Fibroblast of villous mesenchyme (primary cell): ENCODE data around the gene HPD. TPM values are rescaled to one million over a fixed set of nuclear protein-coding genes. Genes with fewer than 3 reads are reported as not detected.
A peak's percentile ranks its signal among the peaks of the same experiment; 100 is the strongest.

Experiments
- DNase-seq: peaks from one replicate; pipeline ENCODE4 v3.0.0-alpha.2; 2010; ENCODE audit warnings: low read depth
- H3K4me3 ChIP-seq: 2 replicates; pipeline ENCODE4 v1.5.1; 2011; ENCODE audit warnings: low read depth, mild to moderate bottlenecking, low read length
- total RNA-seq: library from RNA; depleted of rRNA; stranded (reverse); fragments of >200 nt; gene quantifications from 2 replicates; pipeline ENCODE4 v1.2.3, GENCODE V29; 2012
- TF ChIP-seq, protein P1 (sequence below): IDR thresholded peaks from 2 replicates; pipeline ENCODE4 v1.5.1; 2012; ENCODE audit warnings: low read depth, mild to moderate bottlenecking, low read length; ENCODE audit not compliant: insufficient read depth

The HPD gene
- total RNA-seq, 1 donor: not detected

DNA sequence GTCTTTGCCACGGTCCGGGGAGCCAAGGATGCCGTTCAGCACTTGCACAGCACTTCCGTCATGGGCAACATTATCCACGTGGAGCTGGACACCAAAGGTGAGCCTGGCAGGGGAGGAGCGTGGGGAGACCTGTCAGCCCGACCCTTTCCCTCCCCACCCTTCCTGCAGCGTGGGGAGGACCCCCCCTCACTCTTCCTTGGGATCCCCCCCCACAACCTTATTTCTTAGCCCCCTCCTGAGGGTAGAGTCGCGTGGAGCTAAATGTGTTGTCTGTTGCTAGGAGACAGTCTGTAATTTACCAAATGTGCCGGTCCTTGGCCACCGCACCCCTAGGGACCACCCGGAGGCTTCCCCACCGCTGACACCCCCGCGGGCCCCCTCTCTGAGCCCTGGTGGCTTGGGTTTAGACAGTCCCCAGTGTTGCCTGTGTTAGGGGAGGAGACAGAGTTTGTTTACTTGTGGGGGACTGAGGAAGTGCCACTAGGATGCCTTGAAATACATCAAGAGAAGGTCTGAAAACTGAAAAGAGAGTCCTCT is 52.6 kb downstream of the HPD start:
- TF ChIP-seq, protein P1, sequence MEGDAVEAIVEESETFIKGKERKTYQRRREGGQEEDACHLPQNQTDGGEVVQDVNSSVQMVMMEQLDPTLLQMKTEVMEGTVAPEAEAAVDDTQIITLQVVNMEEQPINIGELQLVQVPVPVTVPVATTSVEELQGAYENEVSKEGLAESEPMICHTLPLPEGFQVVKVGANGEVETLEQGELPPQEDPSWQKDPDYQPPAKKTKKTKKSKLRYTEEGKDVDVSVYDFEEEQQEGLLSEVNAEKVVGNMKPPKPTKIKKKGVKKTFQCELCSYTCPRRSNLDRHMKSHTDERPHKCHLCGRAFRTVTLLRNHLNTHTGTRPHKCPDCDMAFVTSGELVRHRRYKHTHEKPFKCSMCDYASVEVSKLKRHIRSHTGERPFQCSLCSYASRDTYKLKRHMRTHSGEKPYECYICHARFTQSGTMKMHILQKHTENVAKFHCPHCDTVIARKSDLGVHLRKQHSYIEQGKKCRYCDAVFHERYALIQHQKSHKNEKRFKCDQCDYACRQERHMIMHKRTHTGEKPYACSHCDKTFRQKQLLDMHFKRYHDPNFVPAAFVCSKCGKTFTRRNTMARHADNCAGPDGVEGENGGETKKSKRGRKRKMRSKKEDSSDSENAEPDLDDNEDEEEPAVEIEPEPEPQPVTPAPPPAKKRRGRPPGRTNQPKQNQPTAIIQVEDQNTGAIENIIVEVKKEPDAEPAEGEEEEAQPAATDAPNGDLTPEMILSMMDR: no peak
- H3K4me3 ChIP-seq: peak overlapping the region; percentile 82
- DNase-seq: no peak

DNA sequence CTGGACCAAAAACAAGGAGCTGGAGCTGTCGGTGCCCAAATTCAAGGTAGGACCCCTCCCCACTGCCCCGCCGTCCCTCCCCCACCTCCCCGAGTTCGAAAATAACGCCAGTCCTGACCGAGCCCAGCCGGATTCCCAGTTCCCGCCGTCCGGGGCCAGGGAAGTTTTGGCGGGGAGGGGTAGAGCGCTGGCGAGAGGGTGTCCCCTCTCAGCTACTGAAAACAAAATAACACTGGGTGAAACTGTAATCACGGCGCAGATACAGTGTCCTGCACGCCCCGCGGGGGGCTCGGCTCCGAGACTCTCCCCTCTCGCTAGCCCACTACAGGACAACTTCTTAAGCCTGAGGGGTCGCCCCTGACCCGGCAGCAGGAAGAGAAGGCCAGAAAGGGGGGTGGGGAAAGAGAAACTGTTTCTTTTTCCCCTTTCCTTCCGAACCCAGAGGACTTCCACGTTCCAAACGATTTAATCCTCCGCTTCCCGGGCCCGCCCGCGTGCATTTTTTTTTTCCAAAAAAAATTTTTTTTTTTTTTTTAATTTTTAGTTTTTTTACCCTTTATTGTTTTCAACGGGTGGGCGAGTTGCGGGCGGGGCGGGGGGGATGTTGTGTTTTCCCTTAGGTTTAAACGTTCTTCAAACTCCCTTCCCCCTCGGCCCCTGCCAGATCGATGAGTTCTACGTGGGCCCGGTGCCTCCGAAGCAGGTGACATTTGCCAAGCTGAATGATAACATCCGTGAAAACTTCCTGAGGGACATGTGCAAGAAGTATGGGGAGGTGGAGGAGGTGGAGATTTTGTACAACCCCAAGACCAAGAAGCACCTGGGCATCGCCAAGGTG is 53.3 kb downstream of the HPD start:
- TF ChIP-seq, protein P1: no peak
- peak overlapping the region; percentile 82 for H3K4me3 ChIP-seq
- DNase-seq: peak; percentile 50

DNA sequence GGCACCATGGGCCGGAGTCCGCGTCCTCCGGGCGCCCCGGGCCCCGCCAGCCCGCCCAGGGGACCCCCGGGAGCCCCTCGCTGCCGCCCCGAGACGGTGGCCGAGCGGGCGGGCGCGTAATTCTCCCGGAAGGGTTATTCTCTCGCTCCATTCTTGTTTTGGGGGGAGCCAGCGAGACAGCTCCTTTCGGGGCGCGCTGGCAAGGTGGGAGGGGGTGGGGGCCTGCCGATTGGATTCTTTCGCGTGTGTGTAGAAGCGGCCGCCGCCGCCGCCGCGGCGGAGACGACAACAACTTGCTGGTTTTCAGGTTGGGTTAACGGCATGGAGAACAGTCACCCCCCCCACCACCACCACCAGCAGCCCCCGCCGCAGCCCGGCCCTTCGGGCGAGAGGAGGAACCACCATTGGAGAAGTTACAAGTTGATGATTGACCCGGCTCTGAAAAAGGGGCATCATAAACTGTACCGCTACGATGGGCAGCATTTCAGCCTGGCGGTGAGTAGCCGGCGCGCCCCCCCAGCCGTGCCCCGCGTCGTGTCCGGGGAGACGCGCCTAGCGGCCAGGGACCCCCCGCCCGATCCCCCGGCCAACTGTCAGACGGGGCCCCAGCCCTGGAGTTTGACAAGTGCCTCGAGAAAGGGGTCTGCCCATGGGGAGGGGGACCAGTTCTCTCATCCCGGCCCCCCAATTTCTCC is 54.1 kb downstream of the HPD start:
- TF ChIP-seq, protein P1: no peak
- H3K4me3 ChIP-seq: peak overlapping the region; percentile 82
- peak; percentile 38 for DNase-seq

DNA sequence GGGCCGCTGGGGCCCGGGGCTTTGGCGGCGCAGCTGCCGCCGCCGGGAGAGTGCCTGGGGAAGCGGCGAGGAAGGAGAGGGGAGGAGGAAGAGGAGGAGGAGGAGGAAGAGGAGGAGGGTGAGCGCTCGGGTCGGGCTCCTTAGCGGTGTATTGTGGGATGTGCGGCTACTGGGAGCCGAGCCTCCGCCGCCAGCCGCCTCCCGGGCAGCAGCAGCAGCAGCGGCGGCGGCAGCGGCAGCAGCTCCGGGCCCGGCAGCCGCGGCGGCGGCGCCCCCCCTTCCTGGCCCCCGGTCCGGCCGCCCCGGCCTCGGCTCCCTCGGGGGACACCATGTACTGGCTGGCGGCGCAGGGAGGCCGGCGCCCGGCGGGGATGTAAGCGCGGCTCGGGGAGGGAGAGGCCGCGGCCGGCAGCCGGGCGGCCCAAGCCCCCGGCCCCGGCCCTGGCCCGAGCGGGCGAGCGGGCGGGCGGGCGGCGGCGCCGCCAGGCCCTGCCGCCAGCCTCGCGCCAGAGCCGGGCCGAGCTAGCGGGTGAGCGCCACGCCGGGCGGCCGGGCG is 54.7 kb downstream of the HPD start, which contains the start of gene SETD1B:
Gene SETD1B (plus strand): TSS at position 149 of the 556 bp plus-strand sequence. CDS start 729 bp downstream, outside the sequence.
- H3K4me3 ChIP-seq: peak within 1 kb of the TSS; percentile 82
- TF ChIP-seq, protein P1: no peak
- peak; percentile 43 for DNase-seq

DNA sequence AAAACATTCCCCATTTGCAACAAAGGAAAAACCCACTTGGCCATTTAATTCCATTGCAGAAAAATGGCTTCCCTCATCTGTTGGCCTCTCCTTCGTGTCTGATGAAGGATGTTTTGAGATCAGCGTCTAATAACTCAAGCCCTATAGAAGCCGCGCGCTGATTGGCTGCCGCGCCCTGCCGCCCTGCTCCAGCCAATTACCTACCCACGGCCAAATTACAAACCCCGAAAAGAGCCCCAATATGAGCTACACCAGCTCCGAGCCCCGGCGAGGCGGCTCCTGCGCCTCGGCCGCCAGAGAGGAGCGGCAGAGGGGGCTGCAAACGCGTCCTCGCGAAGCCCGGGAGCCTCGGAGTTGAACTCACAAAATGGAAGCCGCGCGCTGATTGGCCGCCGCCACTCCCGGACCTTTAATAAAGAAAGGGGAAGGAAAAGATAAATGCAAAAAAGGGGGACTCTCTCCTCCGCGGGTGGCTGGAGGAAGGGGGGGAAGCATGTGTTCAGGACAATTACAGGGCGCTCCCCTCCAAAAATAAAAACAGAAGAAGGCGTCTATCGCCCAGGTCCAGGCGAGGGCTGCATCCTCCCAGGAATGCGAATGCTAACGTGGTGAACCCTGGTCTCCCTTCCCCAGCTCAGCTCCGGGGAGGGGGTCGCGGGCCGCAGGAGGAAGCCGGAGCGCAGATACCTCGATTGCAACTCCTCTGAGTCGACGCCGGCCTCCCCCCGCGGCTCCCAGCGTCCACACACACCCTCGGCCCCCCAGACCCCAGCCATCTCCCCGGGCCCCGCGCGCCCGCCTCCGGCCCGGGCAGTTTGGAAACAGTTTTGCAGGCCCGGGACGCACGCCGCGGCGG is 55.6 kb downstream of the HPD start:
- TF ChIP-seq, protein P1: no peak
- peak overlapping the region; percentile 82 for H3K4me3 ChIP-seq
- peak; percentile 98 for DNase-seq

DNA sequence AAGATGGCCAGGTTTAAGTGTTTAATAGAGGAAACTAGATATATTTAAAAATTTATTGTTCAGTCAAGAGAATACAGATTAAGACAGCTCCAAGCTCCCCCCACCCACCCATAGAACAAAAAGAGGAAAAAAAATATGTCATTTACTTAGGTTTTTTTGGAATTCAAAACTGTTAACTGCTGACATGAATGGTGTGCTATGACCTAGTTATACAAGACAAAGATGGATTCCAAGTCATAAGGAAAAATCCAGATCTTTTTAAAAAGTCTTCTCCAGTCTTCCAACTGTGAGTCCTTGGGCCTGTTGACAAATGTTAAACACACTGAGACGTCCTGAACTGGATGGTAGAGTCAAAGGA is 56.2 kb downstream of the HPD start:
- TF ChIP-seq, protein P1: no peak
- no peak for DNase-seq
- peak overlapping the region; percentile 82 for H3K4me3 ChIP-seq
